Measurements from ENCODE around the gene FBXO46.
"Not testable (repeated sequence)": the region's sequence is repeated elsewhere in the genome, so short reads cannot be mapped to it uniquely, and the experiment has no call there.

- not testable (repeated sequence) for TF ChIP-seq CTCF (IDR thresholded peaks at IDR 0.05; ENCODE audit: low read depth, low read length, missing input control); RAD21 (IDR thresholded peaks at IDR 0.05); NR2F2 (IDR thresholded peaks at IDR 0.05); RXRA (IDR thresholded peaks at IDR 0.05); SP1 (IDR thresholded peaks at IDR 0.05); YY1 (IDR thresholded peaks at IDR 0.05); JUND (IDR thresholded peaks at IDR 0.05); MAX (IDR thresholded peaks at IDR 0.05); REST (IDR thresholded peaks at IDR 0.05); EGR1 (IDR thresholded peaks at IDR 0.05; ENCODE audit: low read depth in 2 of 2); FOXA1 (IDR thresholded peaks at IDR 0.05); HNF4G (IDR thresholded peaks at IDR 0.05); ATF3 (IDR thresholded peaks at IDR 0.05); TAF1 (conservative IDR thresholded peaks at IDR 0.05)
Observed at GRCh38 chr19:45751483-45751882, 20.8 kb upstream of the FBXO46 start.

Measured in liver (tissue), 3 donors.